H1 (cell line): ENCODE data around the gene CHI3L2. TPM values are rescaled to one million over a fixed set of nuclear protein-coding genes. Genes with fewer than 3 reads are reported as not detected.

Source experiments
- CTCF ChIA-PET: fragments of 300-600 bp; sonication (Branson Sonifier 250); formaldehyde crosslinking; loops from one replicate; lab custom pipeline; 2021; ENCODE audit not compliant: partially characterized antibody; lab: Charles Lee
- POLR2A ChIA-PET: fragments of 300-600 bp; sonication (Branson Sonifier 250); formaldehyde crosslinking; loops from one replicate; lab custom pipeline; 2021; ENCODE audit warnings: inconsistent platforms; ENCODE audit not compliant: partially characterized antibody; lab: Charles Lee
- DNase-seq, 2 experiments: peaks; one replicate each; pipeline versions ENCODE4 v3.0.0 to v3.0.0-alpha.2; 2010 to 2022; ENCODE audit warnings: low spot score in 2 of 2, low read depth in 1 of 2, mixed read lengths in 1 of 2
- FAIRE-seq: peaks from 2 replicates; lab custom pipeline; 2011; peaks lifted over from hg19 to GRCh38; lab: Jason Lieb, UNC
- H2AFZ ChIP-seq: 2 replicates; pipeline ENCODE4 v1.8.1; 2012; ENCODE audit warnings: low read length, inconsistent platforms
- H2AK5ac ChIP-seq: 2 replicates; pipeline ENCODE4 v1.6.1; 2013; ENCODE audit warnings: low read depth, low read length
- H2BK120ac ChIP-seq: replicated peaks from 2 replicates; pipeline ENCODE3; 2013; ENCODE audit warnings: low read depth, low read length, inconsistent platforms
- H2BK12ac ChIP-seq: 2 replicates; pipeline ENCODE4 v1.6.1; 2013; ENCODE audit warnings: low read depth, low read length
- H2BK15ac ChIP-seq: 2 replicates; pipeline ENCODE4 v1.6.1; 2013; ENCODE audit warnings: low read length
- H2BK20ac ChIP-seq: 2 replicates; pipeline ENCODE4 v1.6.1; 2013; ENCODE audit warnings: low read length
- H2BK5ac ChIP-seq: 2 replicates; pipeline ENCODE4 v1.6.1; 2013; ENCODE audit warnings: low read depth, low read length
- H3K14ac ChIP-seq: 2 replicates; pipeline ENCODE4 v1.6.1; 2013; ENCODE audit warnings: inconsistent platforms; ENCODE audit not compliant: insufficient read length
- H3K18ac ChIP-seq: 2 replicates; pipeline ENCODE4 v1.6.1; 2013; ENCODE audit warnings: low read length; ENCODE audit errors: extremely low read depth
- H3K23ac ChIP-seq: 2 replicates; pipeline ENCODE4 v1.6.1; 2013; ENCODE audit warnings: inconsistent platforms; ENCODE audit not compliant: insufficient read length
- H3K23me2 ChIP-seq: 2 replicates; pipeline ENCODE4 v1.6.1; 2013; ENCODE audit warnings: low read depth, low read length
- H3K27ac ChIP-seq: 2 replicates; pipeline ENCODE4 v1.6.1; 2011; ENCODE audit warnings: low read depth, low read length, inconsistent platforms
- H3K27me3 ChIP-seq, 4 experiments: replicated peaks in 1 of 4; 1 replicate in 1 of 4; 2 replicates in 3 of 4; pipeline versions ENCODE4 v1.6.1 to v1.8.1; 2011 to 2013; ENCODE audit warnings: low read length in 3 of 4, mild to moderate bottlenecking in 3 of 4, inconsistent platforms in 2 of 4, mixed read lengths in 2 of 4, moderate library complexity in 1 of 4; ENCODE audit not compliant: control insufficient read depth in 3 of 4, insufficient read depth in 3 of 4; ENCODE audit errors: extremely low read depth in 1 of 4
- H3K36me3 ChIP-seq, 4 experiments: 2 replicates each; pipeline versions ENCODE4 v1.6.1 to v1.8.1; 2011 to 2013; ENCODE audit warnings: mild to moderate bottlenecking in 4 of 4, low read length in 3 of 4, moderate library complexity in 2 of 4, control low read depth in 1 of 4, inconsistent platforms in 1 of 4; ENCODE audit not compliant: insufficient read depth in 4 of 4, control insufficient read depth in 2 of 4
- H3K4ac ChIP-seq: replicated peaks from 2 replicates; pipeline ENCODE3; 2013; ENCODE audit warnings: low read length, low read depth, mixed read lengths, inconsistent platforms; ENCODE audit not compliant: insufficient read length
- H3K4me1 ChIP-seq, 4 experiments: replicated peaks in 1 of 4; 1 replicate in 1 of 4; 2 replicates in 3 of 4; pipeline versions ENCODE4 v1.6.1 to v1.8.1; 2011 to 2013; ENCODE audit warnings: low read length in 3 of 4, inconsistent platforms in 2 of 4, mixed read lengths in 1 of 4; ENCODE audit not compliant: insufficient read depth in 4 of 4, control insufficient read depth in 3 of 4
- H3K4me2 ChIP-seq, 2 experiments: 2 replicates each; pipeline versions ENCODE4 v1.6.1 to v1.8.1; 2011 to 2013; ENCODE audit warnings: low read depth in 2 of 2, low read length in 2 of 2, control low read depth in 1 of 2, inconsistent platforms in 1 of 2, mild to moderate bottlenecking in 1 of 2; ENCODE audit not compliant: insufficient read depth in 1 of 2
- H3K4me3 ChIP-seq, 4 experiments: fragments of 200-600, 300-600 bp in 1 of 4; sonication (generic), shearing (Covaris generic), sonication (Bioruptor Twin) in 1 of 4; 2 replicates each; pipeline versions ENCODE4 v1.5.1 to v1.8.1; 2011 to 2016; ENCODE audit warnings: low read length in 4 of 4, low read depth in 3 of 4, control low read depth in 2 of 4, inconsistent platforms in 2 of 4, mild to moderate bottlenecking in 2 of 4, mixed read lengths in 1 of 4, moderate library complexity in 1 of 4; ENCODE audit not compliant: insufficient read depth in 2 of 4; ENCODE audit errors: extremely low read depth in 1 of 4
- H3K56ac ChIP-seq: replicated peaks from 2 replicates; pipeline ENCODE3; 2013; ENCODE audit warnings: low read depth, mild to moderate bottlenecking, mixed read lengths, low read length, inconsistent platforms; ENCODE audit not compliant: insufficient read length
- H3K79me1 ChIP-seq: 2 replicates; pipeline ENCODE4 v1.6.1; 2013; ENCODE audit warnings: low read depth, low read length, control low read depth
- H3K79me2 ChIP-seq, 2 experiments: 2 replicates each; pipeline versions ENCODE4 v1.6.1 to v1.8.1; 2012 to 2013; ENCODE audit warnings: low read length in 2 of 2, mild to moderate bottlenecking in 2 of 2, inconsistent platforms in 1 of 2; ENCODE audit not compliant: insufficient read depth in 2 of 2, control insufficient read depth in 1 of 2
- H3K9ac ChIP-seq, 4 experiments: replicated peaks in 1 of 4; 1 replicate in 1 of 4; 2 replicates in 3 of 4; pipeline versions ENCODE4 v1.6.1 to v1.8.1; 2011 to 2013; ENCODE audit warnings: low read depth in 3 of 4, low read length in 3 of 4, control low read depth in 2 of 4, mild to moderate bottlenecking in 2 of 4, moderate library complexity in 2 of 4, inconsistent platforms in 1 of 4; ENCODE audit errors: extremely low read depth in 1 of 4
- H3K9me3 ChIP-seq, 2 experiments: 2 replicates each; pipeline versions ENCODE4 v1.6.1 to v1.8.1; 2012 to 2013; ENCODE audit warnings: mild to moderate bottlenecking in 2 of 2, moderate library complexity in 2 of 2, control low read depth in 1 of 2, inconsistent platforms in 1 of 2, low read depth in 1 of 2, low read length in 1 of 2, mixed read lengths in 1 of 2; ENCODE audit not compliant: insufficient read depth in 2 of 2
- H4K20me1 ChIP-seq, 2 experiments: replicated peaks in 1 of 2; 2 replicates each; pipeline versions ENCODE3 to v1.8.1; 2011 to 2013; ENCODE audit warnings: inconsistent platforms in 2 of 2, low read length in 2 of 2, mild to moderate bottlenecking in 1 of 2; ENCODE audit not compliant: insufficient read depth in 2 of 2, control insufficient read depth in 1 of 2
- H4K5ac ChIP-seq: 2 replicates; pipeline ENCODE4 v1.6.1; 2013; ENCODE audit warnings: low read length, low read depth, mixed read lengths, inconsistent platforms; ENCODE audit not compliant: insufficient read length
- H4K8ac ChIP-seq: 2 replicates; pipeline ENCODE4 v1.8.0; 2013; ENCODE audit warnings: mild to moderate bottlenecking, moderate library complexity, low read length, inconsistent platforms; ENCODE audit not compliant: insufficient read depth; ENCODE audit errors: extremely low read depth
- H4K91ac ChIP-seq: replicated peaks from 2 replicates; pipeline ENCODE3; 2013; ENCODE audit warnings: low read length, mixed read lengths, inconsistent platforms; ENCODE audit not compliant: insufficient read length
- CBX5 ChIP-seq: fragments of 300-800, 300-1000 bp; sonication (generic); IDR thresholded peaks from 2 replicates; pipeline ENCODE4 v1.7.1; 2016; ENCODE audit warnings: antibody characterized with exemption, low read length, low read depth
- KDM5A ChIP-seq: fragments of 200-600 bp; IDR thresholded peaks from 2 replicates; pipeline ENCODE4 v1.7.1; 2012; ENCODE audit warnings: mild to moderate bottlenecking, low read length, inconsistent platforms, mixed read lengths
- POLR2A ChIP-seq, 2 experiments: IDR thresholded peaks; 1 replicate in 1 of 2; 2 replicates in 1 of 2; pipeline ENCODE4 v1.6.1; 2011; ENCODE audit warnings: low read depth in 2 of 2, low read length in 2 of 2, mild to moderate bottlenecking in 2 of 2; ENCODE audit errors: control extremely low read depth in 1 of 2
- TBP ChIP-seq: IDR thresholded peaks from 2 replicates; pipeline ENCODE4 v1.6.1; 2011; ENCODE audit warnings: low read depth, low read length, improper control_type of control experiment
- whole genome bisulfite sequencing, 2 experiments: shearing (Covaris generic) in 1 of 2; methylation state at CpG; one replicate each; pipeline versions ENCODE4 v1.1.6 to v1.1.7; 2013 to 2015; ENCODE audit warnings: low lambda C conversion rate in 2 of 2, mixed read lengths in 2 of 2, inconsistent platforms in 1 of 2, low coverage in 1 of 2, missing lambda C conversion rate in 1 of 2; ENCODE audit not compliant: insufficient replicate concordance in 2 of 2, insufficient coverage in 1 of 2, insufficient read length in 1 of 2; ENCODE audit errors: extremely low coverage in 1 of 2, missing lambda C conversion rate in 1 of 2; 5-methylcytosine and 5-hydroxymethylcytosine counted together
- polyA plus RNA-seq, 7 experiments: library from polyadenylated mRNA; depleted of rRNA in 3 of 7; stranded (reverse) in 5 of 7; unstranded in 2 of 7; fragments of >200 nt in 5 of 7; fragments of 200-250 nt in 2 of 7; gene quantifications; 1 replicate in 5 of 7; 2 replicates in 1 of 7; 4 replicates in 1 of 7; pipeline versions ENCODE4 v1.2.1 to v1.2.3, GENCODE V29; 2011 to 2013; ENCODE audit warnings: missing spikeins in 2 of 7, mixed read lengths in 2 of 7
- total RNA-seq: library from RNA; stranded (reverse); fragmentation: NEBNext Ultra II Directional; extraction: Animal tissue kit (Norgen Biotek cat#: 25700); gene quantifications from 2 replicates; pipeline ENCODE4 v1.2.1, GENCODE V29; 2021

CHI3L2 gene
- total and polyA plus RNA-seq, 2 of the 8 experiments (the other 6 are each of a cell fraction or from before 2014, with no cell fraction given): not detected

- no peaks in the 10 kb centered on the region for H3K79me2 ChIP-seq
- H4K20me1 ChIP-seq: peaks cover 0 to 3% of the 10 kb centered on the region in 2 experiments
- H3K27ac ChIP-seq: no peak overlapping the region
- no peak overlapping the region for H4K5ac ChIP-seq
- no peak overlapping the region for H3K23ac ChIP-seq
- no peaks in the 10 kb centered on the region for H3K9me3 ChIP-seq
- no peak overlapping the region for H3K4me2 ChIP-seq
- WGBS, 2 experiments: 89% methylated on average over 8 of the region's 8 CpGs; no CpG with 5 or more reads in 1 of the 2 experiments
- H4K91ac ChIP-seq: no peak overlapping the region
- FAIRE-seq (no peak), DNase-seq (no peak)
- H2BK20ac ChIP-seq: no peak overlapping the region
- no peak overlapping the region for H2BK5ac ChIP-seq
- H2BK12ac ChIP-seq: no peak overlapping the region
- H2AFZ ChIP-seq: no peak overlapping the region
- no peaks in the 10 kb centered on the region for H3K4me1 ChIP-seq
- 0 out of 2 replicates have a peak, but pooled peaks cover 1% of the 10 kb centered on the region for H3K23me2 ChIP-seq
- ChIA-PET POLR2A (no interaction called here), CTCF (interaction anchor here (1.4 to 2.3 kb wide), 4 partner anchors 10 to 77 kb away, joined by 4 to 7 read pairs (median 6); no protein-coding TSS in a partner anchor)
- H3K4me3 ChIP-seq: no peak overlapping the region
- H3K27me3 ChIP-seq: no peaks in the 10 kb centered on the region
- H3K4ac ChIP-seq: no peak overlapping the region
- H2AK5ac ChIP-seq: no peak overlapping the region
- H3K18ac ChIP-seq: no peak overlapping the region
- no peaks in the 10 kb centered on the region for H3K36me3 ChIP-seq
- H2BK120ac ChIP-seq: no peak overlapping the region
- H3K56ac ChIP-seq: no peak overlapping the region
- no peaks in the 10 kb centered on the region for H3K79me1 ChIP-seq
- no peak overlapping the region for H2BK15ac ChIP-seq
- H3K9ac ChIP-seq: no peak overlapping the region
- H4K8ac ChIP-seq: no peak overlapping the region
- no peak overlapping the region for H3K14ac ChIP-seq
- TF ChIP-seq TBP (no peak), POLR2A (IDR thresholded peaks at IDR 0.05; ENCODE audit: control extremely low read depth in 1 of 2, low read depth in 2 of 2, low read length in 2 of 2) (no peak), KDM5A (no peak), CBX5 (no peak)
- TF ChIP-seq, all 59 proteins: peak for 0
Measured at GRCh38 chr1:111256988-111257658, 29.6 kb downstream of the CHI3L2 start.
